SKM-1 treated with dmso at 0.1 percent for 144 hours (cell line): ENCODE data around the gene IGFLR1.

Experiments
- DNase-seq: peaks from one replicate; lab custom pipeline; 2025; ENCODE audit not compliant: unreplicated experiment; lab: John Stamatoyannopoulos, UW

The IGFLR1 gene

DNA sequence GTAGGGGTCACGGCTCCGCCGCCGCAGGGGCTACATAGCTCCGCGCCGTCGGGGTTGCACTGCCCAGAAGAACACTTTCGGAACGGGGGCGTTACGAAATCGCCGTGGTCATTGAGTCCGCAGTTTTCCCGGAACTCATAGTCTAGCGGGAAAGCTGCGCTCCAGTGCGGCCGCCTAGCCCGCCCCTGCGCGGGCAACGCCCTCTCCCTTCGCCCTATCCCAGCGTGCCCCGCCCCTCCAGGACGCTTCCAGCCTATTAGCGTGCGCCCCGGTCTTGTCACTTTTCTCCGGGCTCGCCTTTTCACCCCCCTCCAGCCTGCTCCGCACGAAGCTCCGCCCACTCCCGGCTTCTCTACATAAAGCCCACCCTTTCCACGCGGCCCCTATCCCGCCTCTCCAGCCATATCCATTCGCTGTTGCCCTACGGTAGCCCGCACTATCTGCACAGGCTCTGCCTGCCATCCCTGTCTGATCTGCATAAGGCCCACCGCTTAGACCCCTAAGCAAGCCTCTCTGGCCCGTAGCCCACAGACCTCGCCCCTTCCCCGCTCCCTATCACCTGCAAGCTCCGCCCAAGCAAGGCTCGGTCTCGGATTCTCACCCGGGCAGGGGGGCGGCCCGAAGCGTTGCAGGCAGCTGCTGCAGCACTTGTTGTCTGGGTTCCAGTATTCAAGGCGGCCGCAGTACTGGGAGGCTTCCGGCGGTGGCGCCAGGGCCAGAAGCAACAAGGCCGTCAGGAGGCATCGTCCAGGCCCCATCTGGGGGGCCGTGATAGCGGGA is 1.6 kb downstream of the IGFLR1 start:
- peak; percentile 95 for DNase-seq

DNA sequence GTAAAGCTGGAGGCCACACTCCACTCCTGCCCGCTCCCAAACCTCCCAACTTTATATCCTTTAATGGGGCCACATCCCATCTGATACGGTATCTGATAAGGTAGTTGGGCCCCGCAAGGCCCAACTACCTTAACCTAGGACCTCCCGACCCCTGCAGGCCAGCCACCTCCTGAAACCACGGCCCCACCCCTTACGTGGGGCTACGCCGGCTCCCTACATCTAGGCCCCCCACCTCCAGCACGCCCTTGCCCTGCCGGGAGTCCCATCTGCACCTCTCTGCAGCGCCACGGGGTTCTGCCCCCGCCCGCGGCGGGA is 2.2 kb downstream of the IGFLR1 start:
- no peak for DNase-seq

DNA sequence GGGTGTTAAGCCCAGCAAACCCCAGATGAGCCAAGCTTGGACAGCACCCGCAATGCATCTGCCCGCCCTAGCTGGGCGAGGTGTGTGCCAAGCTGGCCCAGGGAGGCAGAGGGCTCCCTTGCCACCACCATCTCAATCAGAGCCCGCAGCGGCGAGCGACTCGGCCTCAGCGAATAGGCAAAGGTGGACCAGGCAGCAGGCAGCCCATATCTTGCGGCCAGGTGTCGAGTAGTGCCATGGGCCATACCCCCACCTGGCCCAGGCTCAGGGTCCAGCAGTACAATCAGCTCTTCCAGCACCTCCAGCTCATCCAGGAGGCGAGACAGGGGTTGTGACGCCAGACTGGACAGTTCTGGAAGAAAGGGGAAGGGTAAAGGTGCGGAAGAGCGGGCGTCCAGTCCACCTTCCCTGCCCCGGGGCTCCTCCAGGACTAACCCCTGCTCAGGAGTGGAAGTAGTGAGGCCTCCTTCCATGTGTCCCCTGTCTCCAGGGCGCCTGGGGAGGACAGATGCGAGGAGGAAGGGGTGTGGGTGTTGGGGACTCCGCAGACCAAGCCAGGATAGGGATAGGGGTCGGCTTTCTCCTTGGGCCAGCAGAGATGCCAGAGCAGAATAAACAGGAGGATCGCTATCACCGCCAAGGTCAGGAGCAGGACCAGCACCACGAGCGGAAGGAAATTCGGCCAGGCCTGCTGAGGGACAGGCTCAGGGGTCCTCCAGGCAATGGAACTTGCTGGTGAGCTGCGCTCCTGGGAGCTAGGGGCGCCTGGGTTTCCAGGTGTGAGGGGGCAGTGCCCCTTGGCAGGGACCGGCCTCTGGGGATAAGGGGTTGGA is 2.8 kb downstream of the IGFLR1 start:
- no peak for DNase-seq

DNA sequence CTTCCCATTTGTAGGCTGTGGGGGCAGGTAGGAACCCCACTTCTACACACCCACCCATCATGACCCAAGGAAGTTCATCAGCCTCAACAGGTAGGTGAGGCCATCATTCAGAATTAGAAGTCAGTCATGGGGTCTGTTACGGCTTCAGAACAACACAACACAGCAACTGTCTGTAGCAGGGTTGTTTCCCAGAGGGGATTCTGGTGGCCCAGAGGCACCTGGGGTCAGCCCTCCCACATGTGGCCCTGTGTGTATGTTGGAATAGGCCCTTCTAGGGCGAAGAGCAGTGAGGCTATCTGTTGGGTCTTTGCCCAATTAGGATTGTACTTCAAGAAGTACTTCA is 3.4 kb downstream of the IGFLR1 start:
- DNase-seq = no peak

DNA sequence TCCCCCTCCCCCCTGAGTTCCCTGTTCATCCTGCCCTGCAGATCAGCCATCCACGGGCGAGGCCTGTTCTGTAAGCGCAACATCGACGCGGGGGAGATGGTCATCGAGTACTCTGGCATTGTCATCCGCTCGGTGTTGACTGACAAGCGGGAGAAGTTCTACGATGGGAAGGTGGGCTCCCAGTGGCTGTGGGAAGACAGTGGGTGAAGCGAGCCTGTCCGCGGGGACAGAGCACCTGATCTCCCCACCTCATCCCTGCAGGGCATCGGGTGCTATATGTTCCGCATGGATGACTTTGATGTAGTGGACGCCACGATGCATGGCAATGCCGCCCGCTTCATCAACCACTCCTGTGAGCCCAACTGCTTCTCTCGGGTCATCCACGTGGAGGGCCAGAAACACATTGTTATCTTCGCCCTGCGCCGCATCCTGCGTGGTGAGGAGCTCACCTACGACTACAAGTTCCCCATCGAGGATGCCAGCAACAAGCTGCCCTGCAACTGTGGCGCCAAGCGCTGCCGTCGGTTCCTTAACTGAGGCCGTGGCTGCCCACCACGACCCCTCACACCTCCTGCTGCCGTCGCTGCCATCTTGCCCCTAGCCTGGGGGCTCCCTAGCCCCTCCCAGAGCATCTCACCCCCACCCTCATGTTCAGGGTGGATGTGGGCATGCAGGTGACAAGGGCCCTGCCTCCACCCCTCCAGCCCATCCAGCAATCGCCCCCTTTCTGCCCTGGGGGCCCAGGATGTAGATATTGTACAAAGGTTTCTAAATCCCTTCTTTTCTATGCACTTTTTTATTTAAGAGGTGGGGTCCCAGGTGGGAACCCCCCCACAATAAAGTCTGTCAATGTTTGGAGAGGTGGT is 4.0 kb downstream of the IGFLR1 start:
- DNase-seq = no peak

DNA sequence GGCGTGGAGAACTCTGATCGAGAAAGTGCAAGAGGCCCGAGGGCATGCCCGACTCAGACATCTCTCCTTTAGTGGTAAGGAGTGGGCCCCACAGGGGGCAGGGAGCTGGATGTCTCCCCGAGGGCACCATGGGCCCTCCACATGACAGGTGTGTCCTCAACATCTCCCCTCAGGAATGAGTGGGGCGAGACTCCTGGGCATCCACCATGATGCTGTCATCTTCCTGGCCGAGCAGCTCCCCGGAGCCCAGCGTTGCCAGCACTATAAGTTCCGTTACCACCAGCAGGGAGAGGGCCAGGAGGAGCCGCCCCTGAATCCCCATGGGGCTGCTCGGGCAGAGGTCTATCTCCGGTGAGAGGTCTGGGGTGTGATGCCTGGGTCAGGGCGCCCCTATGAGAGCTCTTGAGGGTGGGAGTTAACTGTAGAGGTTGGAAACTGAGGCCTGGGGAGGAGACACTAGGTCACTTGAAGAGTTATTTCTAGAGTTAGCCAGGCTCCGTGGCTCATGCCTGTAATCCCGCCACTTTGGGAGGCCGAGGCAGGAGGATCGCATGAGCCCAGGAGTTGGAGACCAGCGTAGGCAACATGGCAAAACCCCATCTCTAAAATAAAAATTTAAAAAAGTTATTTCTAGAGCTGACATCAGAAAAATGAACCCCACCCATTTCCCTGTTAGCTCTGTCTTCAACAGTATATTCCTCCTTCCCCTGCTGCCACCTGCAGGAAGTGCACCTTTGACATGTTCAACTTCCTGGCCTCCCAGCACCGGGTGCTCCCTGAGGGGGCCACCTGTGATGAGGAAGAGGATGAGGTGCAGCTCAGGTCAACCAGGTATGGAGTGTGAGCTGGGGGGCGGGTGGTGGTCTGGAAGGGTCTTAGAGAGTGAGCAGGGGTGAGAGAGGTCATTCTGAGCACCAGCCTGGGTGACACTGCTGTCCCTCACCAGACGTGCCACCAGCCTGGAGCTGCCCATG is 5.1 kb downstream of the IGFLR1 start:
- DNase-seq = no peak

DNA sequence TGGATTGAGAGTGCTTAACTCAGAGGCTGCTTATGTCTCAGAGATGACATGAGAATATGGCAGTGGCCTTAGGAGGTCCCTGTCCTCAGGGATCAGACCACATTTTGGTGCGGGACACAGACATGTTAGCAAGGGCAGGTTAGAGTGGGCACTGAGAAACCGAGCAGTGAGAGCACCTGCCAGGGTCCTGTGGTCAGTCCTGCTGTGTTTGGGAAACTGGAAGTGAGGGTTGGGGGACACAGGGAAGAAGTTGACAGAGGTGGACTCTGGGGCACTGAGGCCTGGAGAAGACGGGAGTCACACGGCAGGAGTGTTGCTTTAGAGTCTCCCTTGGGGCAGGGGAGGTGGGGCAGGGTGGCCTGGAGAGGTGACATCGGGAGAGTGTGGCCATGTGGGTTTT is 7.4 kb downstream of the IGFLR1 start:
- no peak for DNase-seq

DNA sequence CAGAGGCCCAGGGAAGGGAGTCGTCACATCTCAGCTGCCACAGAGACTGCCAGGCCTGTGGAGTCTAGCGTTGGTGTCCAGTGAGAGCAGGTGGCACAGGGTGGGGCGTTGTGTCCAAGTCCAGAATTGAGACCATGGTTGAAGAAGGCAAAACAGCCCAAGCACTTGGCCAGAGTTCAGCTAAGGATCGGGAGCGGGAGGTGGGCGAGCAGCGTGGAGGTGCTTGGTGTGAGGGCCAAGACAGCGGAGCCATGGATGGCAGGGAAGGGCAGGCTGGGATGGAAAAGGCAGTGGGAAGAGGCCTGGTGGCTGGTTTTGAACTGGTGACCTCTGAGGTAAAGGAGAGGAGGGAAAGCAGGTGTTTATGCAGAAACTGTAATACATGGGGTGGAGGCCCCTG is 8.0 kb downstream of the IGFLR1 start:
- no peak for DNase-seq

DNA sequence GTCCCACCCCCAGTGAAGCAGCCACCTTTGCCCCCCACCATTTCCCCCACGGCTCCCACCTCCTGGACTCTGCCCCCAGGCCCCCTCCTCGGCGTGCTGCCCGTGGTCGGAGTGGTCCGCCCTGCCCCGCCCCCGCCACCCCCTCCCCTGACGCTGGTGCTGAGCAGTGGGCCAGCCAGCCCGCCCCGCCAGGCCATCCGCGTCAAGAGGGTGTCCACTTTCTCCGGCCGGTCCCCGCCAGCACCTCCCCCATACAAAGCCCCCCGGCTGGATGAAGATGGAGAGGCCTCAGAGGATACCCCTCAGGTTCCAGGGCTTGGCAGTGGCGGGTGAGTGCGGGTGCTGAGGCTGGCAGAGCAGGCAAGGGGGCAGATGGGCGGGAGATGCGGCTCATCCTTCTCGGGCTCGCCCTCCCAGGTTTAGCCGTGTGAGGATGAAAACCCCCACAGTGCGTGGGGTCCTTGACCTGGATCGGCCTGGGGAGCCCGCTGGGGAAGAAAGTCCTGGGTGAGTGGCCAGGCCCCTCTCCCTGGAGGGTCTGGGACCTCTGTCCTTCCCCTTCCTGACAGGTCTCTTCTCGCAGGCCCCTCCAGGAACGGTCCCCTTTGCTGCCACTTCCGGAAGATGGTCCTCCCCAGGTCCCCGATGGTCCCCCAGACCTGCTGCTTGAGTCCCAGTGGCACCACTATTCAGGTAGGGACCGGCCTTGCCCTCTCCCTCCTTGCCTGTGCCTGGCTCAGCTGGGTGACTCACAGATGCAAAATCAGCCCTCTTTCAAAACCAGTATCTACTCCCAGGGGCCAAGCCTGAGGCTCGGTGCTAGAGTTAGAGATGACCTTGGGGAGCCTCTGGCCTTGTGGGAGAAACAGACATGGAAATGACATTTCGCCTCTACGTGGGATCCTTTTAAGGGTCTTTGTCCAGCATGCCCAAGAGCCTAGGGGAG is 8.8 kb downstream of the IGFLR1 start:
- no peak for DNase-seq

DNA sequence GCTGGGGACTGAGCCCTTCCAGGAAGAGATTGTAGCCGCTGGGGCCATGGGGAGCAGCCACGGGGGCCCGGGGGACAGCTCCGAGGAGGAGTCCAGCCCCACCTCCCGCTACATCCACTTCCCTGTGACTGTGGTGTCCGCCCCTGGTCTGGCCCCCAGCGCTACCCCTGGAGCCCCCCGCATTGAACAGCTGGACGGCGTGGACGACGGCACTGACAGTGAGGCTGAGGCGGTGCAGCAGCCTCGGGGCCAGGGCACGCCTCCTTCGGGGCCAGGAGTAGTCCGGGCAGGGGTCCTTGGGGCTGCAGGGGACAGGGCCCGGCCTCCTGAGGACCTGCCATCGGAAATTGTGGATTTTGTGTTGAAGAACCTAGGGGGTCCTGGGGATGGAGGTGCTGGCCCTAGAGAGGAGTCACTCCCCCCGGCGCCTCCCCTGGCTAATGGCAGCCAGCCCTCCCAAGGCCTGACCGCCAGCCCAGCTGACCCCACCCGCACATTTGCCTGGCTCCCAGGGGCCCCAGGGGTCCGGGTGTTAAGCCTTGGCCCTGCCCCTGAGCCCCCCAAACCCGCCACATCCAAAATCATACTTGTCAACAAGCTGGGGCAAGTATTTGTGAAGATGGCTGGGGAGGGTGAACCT is 9.6 kb downstream of the IGFLR1 start:
- no peak for DNase-seq

DNA sequence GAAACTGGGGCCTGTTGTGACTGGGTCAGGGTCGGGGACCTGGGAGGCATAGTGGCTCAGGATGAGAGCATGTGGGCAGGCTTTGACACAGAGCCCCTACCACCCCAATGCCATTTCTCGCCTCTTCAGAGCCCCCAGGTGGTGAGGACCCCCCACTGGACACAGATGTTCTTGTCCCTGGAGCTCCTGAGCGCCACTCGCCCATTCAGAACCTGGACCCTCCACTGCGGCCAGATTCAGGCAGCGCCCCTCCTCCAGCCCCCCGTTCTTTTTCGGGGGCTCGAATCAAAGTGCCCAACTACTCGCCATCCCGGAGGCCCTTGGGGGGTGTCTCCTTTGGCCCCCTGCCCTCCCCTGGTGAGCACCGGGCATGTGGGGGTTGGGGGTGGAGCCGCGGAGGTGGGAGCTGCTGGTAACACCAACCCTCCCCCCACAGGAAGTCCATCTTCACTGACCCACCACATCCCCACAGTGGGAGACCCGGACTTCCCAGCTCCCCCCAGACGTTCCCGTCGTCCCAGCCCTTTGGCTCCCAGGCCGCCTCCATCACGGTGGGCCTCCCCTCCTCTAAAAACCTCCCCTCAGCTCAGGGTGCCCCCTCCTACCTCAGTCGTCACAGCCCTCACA is 10.4 kb downstream of the IGFLR1 start:
- DNase-seq = no peak

DNA sequence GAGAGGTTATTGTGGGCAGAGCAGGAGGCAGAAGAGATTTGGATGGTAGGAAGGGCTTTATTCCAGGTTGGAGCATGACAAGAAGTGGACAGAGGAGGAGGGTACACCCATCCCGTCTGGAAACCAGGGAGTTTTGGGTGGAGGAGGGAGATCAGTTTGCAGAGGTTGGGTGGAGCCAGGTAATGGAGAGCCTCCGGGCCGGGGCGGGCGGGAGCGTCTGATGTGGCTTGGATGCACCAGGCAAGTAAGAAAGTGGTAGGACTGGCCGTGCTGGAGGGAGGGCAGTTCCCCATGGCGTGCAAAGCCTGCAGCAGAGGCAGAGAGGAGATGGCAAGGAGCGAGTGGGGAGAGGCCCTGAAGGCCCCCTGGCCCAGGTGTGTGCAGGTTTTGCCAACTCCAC is 10.9 kb downstream of the IGFLR1 start:
- DNase-seq = no peak

DNA sequence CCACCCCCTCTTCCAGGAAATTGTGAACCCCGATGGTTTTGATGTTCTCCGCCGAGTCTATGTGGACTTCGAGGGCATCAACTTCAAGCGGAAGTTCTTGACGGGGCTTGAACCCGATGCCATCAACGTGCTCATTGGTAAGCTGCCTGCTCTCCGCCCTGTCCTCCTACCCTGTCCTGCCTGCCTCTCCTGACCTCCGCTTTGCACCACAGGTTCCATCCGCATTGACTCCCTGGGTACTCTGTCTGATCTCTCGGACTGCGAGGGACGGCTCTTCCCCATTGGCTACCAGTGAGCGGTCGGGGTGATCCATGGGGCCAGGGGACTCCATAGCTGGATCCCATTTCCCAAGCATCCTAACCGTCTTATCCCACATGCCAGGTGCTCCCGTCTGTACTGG is 11.9 kb downstream of the IGFLR1 start:
- DNase-seq = no peak

DNA sequence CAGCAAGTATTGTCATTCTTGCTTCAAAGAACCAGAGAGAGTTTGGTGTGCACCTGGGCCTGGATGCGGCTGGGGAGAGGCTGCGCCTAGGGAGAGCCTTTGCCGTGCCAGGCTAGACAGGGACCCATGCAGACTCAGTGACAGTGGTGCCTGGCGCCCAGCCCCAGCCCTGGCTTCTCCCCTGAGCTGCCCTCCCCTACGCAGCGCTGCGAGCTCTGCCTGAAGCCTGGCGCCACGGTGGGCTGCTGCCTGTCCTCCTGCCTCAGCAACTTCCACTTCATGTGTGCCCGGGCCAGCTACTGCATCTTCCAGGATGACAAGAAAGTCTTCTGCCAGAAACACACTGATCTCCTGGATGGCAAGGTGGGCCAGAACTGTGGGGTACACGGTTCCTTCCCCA is 12.5 kb downstream of the IGFLR1 start:
- no peak for DNase-seq

DNA sequence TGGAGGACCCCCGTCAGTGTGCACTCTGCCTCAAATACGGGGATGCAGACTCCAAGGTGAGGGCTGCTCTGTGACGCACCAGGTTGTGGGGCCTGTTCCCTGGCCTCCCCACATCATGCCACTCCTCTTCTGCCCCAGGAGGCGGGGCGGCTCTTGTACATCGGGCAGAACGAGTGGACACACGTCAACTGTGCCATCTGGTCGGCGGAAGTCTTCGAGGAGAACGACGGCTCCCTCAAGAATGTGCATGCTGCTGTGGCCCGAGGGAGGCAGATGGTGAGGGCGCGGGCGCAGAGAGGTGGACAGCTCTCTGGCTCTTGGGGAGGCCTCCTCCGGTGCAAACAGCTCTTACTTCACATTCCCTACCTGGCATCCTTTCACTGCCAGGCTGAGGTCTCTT is 13.2 kb downstream of the IGFLR1 start:
- no peak for DNase-seq

DNA sequence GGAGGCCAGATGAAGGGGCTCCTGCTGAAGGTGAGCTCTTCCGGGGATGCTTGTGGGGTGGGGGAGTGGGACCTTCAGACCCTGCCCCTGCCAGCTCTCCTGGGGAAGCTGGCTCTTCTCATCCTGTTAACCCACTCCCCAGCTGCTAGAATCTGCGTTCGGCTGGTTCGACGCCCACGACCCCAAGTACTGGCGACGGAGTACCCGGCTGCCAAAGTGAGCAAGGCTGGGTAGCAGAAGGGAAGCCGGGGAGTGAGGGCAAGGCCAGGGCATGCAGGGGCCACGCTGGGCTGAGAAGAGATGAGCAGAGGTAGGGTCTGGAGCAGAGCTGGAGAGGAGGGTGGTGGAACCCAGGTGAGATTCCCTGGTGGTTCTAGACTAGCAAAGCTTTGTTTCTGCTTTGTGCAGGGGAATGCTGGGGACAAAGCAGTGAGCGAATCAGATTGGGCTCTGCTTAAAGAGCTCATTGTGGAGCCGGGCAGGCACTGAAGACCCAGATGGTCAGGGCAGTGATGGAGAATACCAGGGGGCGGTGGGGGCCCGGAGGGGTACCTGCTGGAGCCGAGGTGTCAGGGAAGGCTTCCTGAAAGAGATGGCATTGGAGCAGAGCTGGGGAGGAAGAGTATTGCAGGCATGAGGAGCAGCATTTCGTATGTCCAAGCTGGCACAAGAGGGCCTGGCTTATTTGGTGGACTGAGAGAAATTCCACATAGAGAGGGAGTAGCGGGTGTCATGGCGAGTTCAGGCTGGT is 14.1 kb downstream of the IGFLR1 start:
- DNase-seq = no peak

DNA sequence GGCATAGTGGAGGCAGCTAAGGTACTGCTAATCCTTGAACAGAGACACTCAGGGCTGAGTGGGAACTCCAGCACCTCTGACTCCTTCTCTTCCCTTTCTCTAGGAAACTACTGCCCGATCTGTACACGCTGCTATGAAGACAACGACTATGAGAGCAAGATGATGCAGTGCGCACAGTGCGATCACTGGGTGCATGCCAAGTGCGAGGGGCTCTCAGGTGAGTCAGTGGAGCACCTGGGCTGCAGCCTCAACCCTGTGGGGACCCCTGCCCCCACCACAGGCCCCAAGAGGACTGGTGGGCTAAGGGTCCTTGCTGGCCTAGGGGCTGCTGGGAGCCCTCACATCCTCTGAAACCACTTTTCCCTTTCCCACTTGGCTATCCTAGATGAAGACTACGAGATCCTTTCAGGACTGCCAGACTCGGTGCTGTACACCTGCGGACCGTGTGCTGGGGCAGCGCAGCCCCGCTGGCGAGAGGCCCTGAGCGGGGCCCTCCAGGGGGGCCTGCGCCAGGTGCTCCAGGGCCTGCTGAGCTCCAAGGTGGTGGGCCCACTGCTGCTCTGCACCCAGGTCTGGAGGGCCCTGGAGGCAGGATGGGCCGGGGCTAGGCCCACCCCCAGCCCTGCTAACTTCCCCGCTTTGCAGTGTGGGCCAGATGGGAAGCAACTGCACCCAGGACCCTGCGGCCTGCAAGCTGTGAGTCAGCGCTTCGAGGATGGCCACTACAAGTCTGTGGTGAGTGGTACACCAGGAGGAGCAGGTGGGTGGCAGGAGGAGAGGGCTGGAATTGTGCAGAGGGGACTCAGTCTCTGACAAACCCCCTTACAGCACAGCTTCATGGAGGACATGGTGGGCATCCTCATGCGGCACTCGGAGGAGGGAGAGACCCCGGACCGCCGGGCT is 14.9 kb downstream of the IGFLR1 start:
- DNase-seq = no peak
